ENCODE measurements around the gene C1QL1. TPM values are rescaled to one million over a fixed set of nuclear protein-coding genes. Genes with fewer than 3 reads are reported as not detected.

The C1QL1 gene
- 7.3 TPM for total RNA-seq
- long read RNA-seq, transcript C1QL1-201 (2 exons, 1,295 nt), result major isoform, 22 of 25 reads
- long read RNA-seq, partial matches to known transcripts, result 2 of 25 reads
- long read RNA-seq, other reads (novel, unspliced or antisense), result 1 of 25 reads

DNA sequence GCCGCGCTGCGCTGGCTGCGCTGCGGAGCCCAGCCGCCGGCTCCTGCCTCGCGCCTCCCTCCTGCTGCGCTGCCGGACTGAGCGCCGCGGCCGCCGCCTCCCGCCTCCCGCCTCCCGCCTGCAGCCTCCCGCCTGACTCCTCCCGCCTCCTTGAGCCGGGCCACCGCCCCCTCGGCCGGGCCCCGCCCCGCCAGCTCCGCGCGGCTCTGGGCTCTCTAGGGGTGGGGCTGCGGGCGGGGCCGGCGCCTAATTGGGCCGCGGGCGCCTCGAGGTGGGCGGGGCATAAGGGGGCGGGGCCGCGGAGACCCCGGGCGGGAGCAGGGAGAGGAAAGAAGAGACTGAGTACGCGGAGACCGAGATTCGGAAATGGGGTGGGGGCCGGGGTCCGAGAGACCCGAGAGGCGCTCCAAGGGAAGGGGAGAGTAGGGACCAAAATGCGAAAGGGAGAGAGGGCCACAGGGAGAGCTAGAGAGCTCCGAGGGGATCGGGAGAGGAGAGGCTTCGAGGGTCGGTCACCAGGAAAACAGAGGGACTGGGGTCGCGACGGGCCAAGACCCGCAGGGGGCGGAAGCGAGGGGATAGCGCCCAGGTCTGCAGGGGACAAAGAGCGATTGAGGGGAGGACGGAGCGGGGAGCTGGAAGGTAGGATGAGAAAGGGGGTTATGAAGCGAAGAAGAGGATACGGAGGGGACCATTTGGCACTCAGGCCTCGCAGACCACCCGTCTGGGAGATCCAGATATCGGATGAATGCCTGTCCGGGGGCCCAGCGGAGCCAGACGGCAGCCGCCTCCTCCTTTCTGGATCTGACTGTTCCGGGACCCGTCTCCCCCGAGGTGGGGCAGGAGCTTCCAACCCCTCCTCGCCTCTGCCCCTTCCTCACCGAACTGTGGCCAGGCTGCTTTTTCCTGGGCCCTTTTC, at the start of gene C1QL1:
Gene C1QL1, minus strand, starts transcription at position 79 of the 919 bp plus-strand sequence. CDS start 255 bp downstream, outside the sequence.
- intact Hi-C loops (cut with DNase I), result no loop called here
- DNase-seq (peak; percentile 95), ATAC-seq (ENCODE audit: poor library complexity) (peak; percentile 98)

DNA sequence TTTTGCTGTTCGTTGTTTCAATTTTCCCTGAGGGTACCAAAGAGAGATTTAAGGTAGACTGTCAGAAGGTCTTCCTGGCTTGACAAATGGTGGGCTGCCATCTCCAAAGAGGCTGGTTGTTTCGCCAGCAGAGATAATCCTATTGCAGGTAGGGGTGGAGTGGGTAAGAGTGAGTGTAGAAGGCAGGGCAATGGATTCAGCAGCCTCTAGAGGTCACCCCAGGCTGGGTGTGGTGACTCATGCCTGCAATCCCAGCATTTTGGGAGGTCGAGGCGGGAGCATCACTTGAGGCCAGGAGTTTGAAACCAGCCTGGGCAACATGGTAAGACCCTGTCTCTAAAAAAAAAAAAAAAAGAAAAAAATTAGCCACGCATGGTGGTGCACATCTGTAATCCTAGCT, 48.7 kb upstream of the C1QL1 start:
- ATAC-seq (ENCODE audit: poor library complexity), result no peak
- no peak for DNase-seq
- intact Hi-C loops (cut with DNase I), result no loop called here

DNA sequence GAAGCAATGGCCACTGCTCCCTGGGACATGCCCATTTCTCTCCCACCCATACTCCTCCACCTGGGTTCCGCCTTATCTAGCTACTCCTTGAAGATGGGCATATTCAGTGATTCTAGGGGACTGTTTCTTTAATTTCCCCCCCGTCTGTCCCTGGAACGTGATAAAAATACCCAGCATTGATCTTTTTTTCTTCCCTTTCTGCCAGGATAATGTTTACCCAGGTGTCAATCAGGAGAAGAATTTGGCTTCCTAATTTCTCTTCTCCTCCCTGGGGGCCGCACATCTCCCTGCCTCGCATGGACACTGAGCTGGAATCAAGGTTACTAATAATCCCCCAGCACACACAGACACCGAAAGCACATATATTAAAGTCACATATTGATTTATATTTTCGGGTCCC, 48.1 kb upstream of the C1QL1 start:
- DNase-seq, result no peak
- intact Hi-C loops (cut with DNase I), result no loop called here
- ATAC-seq (ENCODE audit: poor library complexity), result no peak

DNA sequence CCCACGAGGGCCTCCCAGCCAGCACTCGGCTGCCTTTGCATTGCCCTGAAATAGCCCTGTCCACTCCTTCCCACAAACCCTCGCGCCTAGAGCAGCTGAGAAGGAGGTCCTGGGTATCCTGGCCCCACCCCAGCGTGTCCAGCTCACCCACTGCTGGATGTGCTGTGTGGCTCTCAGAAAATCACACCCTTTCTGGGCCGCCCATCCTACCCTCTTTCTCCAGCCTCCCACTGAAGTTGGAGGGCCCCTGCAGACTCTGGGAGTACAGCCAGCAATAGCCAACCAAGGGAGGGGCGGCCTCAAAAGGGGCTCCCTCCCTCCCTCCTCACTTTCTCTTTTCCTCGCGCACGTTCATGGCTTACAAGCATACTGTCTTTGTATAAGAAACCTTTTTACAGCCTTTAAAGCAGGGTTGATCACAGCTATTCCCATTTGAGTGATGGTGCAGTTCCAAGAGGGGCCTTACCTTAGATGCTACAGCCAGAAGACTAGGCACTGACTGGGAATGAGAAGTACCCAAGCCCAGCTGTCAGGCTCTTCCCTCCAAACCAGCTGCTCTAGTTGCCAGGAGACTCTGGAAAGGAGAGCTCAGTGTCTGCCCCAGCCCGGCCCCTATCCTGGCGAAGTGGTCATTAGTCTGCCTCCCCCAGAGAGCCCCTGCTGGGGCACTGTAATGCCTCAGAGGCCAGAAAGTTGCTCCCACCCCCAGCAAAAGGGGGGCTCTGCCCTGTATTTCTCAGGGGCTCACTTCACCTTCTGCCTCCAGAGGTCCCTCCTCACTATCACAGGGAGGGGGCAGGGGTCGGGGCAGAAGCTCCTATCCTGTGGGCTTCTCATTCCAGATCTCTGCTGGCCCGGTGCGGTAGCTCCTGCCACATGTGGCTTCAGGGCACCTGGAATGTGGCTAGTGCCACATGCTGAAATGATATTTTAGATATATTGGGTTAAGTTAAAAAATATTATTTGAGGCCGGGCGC, 45.2 kb upstream of the C1QL1 start:
- DNase-seq (peak; percentile 71), ATAC-seq (ENCODE audit: poor library complexity) (peak; percentile 71)
- intact Hi-C loops (cut with DNase I), result no loop called here

DNA sequence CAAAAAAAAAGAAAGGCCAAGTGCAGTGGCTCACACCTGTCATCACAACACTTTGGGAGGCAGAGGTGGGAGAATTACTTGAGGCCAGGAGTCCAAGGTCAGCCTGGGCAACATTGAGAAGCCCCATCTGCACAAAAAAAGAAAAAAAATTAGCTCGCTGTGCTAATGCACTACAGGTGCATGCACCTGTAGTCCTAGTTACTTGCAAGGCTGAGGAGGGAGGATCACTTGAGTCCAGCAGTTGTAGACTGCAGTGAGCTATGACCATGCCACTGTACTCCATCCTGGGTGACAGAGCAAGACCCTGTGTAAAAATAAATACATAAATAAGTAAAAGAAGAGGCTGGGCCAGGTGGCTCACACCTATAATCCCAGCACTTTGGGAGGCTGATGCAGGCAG, 43.7 kb upstream of the C1QL1 start:
- intact Hi-C loops (cut with DNase I), result no loop called here
- DNase-seq (no peak), ATAC-seq (ENCODE audit: poor library complexity) (no peak)

DNA sequence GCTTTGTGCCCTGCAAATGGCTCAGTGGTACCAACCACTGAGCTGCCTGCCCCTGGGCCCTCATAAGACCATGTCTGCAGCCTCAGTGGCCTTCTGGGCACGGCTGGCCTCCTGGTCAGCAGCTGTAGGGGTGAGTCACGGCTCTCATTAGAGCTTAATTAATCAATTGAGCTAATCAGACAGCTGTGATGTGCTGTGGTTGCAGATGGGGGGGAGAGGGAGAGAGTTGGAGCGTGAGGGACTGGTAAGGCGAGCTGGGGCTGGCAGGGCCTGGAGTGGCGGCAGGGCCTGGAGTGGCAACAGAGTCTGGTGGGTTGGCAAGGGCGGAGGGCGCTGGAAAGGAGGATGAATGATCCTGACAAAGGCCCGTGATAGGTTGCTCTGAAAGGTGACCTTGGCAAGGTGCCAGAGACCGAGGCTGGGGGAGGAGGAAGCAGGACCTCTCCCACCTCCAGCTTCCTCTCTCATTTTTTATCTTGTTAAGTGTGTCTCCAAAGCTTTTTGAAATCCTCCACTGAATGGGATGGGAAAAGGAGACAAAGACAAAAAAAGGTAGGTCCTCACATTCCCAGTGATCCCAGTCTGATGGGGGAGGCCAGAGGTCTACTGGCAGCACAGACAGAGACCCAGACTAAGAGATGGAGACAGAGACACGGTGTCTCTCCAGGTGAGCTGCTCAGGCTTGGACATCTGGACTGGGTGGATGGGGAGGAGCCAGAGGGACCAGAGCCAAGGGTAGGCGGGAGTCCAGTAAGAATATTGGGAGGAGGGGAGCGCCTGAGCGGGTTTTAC, 41.8 kb upstream of the C1QL1 start:
- intact Hi-C loops (cut with DNase I), result no loop called here
- no peak for DNase-seq
- no peak for ATAC-seq (ENCODE audit: poor library complexity)

DNA sequence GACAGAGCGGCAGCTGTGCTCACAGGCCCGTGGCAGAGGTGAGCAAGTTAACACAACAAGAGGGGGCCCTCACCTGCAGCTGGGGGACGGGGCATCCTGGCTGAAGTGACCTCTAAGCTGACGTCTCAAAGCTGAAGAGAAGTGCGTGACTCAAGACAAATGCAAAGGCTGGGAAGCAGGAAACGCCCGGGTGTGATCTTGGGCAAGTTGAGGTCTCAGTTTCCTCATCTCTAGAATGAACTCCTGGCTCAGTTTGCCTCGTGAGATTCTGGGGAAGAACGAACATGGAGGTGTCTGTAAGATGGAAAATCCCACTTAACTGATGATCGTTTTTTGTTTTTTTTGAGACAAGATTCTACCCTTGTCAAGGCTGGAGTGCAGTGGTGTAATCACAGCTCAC, 40.1 kb upstream of the C1QL1 start:
- no peak for ATAC-seq (ENCODE audit: poor library complexity)
- DNase-seq, result no peak
- intact Hi-C loops (cut with DNase I), result no loop called here

DNA sequence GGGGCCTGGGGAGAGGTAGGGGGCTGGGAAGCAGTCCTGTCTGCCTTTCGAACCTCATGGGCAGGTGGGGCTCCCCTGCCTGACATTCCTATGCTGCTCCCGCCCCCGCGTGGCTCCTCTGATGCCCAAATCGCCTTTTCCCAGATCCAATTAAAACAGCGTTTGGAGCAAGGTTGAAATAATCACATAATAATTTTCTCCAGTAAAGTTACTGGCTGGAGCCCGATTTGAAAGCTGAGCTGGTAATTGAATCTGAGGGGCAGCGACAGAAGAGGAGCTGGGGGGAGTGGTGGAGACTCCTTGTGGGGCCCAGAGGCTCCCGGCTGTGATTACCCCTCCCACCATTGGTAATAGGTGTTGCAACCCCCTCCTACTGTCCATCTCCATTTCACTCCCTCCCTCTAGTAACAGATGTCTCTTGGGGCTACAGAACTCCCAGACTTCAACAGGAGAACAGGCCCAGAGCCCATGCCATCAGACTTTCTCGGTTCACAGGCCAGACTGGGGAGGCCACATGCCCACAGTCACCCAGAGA, 38.9 kb upstream of the C1QL1 start:
- DNase-seq (no peak), ATAC-seq (ENCODE audit: poor library complexity) (no peak)
- intact Hi-C loops (cut with DNase I), result no loop called here

DNA sequence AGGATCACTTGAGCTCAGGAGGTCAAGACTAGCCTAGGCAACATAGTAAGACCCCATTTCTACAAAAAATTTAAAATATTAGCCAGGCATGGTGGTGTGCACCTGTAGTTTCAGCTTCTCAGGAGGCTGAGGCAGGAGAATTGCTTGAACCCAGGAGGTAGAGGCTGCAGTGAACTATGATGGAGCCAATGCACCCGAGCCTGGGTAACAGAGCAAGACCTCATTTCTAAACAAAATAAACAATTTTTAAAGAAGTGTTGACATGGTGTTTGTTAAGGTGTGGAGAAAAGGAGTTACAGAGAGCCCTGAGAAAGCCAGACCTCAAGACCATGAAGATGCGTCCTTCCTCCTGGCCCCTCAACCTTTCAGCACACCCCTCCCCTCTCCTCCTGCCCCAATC, 37.6 kb upstream of the C1QL1 start:
- intact Hi-C loops (cut with DNase I), result no loop called here
- ATAC-seq (ENCODE audit: poor library complexity) (no peak), DNase-seq (no peak)

DNA sequence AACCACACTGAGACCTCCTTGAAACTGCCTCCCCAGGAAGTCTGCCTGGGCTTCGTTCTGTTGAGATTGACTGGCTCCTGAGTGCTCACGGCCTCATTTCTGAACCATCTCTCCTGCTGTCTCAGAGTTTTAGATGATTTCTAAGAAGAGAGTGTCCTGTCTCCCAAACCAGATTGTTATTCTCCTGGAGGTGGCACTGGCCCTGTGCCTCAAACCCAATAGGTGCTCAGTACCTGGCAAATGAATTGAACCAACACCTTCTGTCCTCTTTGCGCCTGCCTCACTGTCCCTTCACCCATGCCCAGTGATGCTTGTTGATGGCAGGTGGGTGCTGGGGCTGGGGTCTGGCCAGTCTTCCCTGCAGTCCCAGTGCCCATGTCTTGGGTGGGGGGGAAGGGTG, 36.3 kb upstream of the C1QL1 start:
- ATAC-seq (ENCODE audit: poor library complexity), result no peak
- DNase-seq, result no peak
- intact Hi-C loops (cut with DNase I), result no loop called here

DNA sequence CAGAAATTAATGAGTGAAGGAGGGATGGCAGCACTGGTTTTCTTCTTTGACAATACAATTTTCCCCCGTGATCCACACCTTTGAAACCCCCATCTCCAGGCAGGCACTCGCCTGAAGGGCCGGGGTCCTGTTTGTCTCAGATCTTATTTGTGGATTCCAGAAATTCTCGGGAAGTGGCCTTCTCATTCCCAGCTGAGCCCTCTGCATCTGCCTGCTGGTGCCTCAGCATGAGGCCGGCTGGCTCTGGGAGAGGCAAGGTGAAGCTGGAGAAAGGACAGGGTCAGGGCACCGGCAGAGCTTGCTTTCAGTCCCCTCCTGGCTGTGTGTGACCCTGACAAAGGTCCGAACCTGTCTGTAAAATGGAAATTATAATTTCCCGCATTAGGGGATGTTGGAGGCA, 35.8 kb upstream of the C1QL1 start:
- intact Hi-C loops (cut with DNase I), result no loop called here
- no peak for ATAC-seq (ENCODE audit: poor library complexity)
- DNase-seq, result no peak

DNA sequence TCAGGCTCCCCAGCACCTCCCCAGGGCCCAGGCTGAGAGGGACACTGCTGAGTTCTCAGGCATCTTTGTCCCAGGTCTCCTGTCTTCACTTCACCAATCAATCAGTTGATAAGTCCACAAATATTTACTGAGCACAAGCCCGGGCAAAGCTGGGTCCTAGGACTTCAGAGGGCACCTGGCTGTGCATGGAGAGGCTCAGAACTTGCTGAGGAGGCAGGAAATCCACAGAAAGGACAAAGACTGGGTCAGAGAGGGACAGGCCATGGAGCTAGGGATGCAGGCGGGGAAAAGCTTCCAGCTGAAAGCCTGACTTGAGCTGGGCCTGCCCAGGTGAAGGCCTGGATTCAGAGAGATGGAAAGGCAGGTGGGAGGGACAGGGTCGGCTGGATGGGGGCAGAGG, 33.2 kb upstream of the C1QL1 start:
- no peak for ATAC-seq (ENCODE audit: poor library complexity)
- DNase-seq, result no peak
- intact Hi-C loops (cut with DNase I), result no loop called here

DNA sequence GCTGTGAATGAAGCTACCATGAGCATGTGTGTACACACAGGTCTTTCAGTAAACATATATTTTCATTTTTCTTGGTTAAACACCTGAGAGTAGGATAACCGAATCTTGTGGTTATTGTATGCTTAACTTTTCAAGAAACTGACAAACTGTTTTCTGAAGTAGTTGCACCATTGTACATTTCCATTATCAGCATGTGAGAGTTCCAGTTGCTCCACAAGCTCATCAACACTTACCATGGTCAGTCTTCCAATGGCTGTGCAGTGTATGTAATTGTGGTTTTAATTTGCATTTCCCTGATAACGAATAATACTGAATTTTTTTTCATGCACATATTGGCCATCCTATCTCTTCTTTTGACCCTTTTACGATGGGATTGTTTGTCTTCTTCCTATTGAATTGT, 31.3 kb upstream of the C1QL1 start:
- no peak for ATAC-seq (ENCODE audit: poor library complexity)
- DNase-seq, result no peak
- intact Hi-C loops (cut with DNase I), result no loop called here

DNA sequence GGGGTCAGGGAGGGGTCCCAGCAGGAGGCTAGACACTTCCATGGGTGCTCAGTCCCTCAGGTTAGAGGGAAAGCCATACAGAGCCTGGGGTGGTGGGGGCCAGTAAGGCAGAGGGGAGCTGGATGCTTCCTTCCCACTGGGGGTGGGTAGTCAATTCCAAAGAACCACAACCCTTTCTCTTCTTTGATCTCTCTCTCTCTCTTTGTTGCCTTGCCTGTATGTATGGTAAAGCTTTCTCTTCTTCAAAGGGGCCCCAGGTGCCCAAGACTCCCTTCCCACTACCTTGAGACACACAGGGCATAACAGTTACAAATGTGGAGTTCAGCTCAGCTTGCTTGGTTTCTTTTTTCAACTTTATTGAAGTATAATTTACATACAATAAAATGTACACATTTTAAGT, 30.5 kb upstream of the C1QL1 start:
- ATAC-seq (ENCODE audit: poor library complexity) (no peak), DNase-seq (no peak)
- intact Hi-C loops (cut with DNase I), result no loop called here

DNA sequence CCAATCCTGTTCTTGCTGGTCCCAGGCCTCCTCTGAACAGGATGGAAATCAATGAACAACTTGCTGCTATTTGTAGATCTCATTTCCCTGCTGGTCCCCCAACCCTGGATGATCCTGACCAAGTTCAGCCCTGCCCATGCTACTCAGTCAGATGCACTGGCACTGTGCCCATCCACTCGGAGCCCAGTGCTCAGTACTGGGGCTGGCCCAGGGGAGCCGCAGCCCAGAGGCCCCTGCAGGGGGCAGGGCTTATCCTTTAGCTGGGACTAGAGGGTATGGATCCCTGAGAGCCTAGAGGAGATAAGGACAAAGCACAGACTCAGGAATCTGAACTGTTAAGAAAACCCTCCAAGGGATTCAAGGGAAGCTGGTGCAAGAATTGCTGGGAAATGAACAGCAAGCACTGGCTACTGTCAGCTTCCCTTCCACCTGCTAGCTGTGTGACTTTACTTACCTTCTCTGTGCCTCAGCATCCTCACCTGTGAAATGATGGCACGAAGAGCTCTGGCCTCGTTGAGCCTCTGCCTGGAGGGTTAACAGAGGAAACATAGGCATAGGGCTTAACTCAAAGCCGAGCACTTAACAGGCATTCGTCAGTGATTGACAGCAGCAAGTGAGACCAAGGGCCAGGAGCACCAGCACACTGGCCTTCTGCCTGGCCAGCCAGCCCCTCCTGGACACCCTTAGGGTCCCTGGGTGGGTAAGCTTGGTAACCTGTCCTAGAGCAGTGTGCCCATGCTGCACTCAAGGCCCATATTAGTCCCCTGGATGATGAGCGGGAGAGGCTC, 29.8 kb upstream of the C1QL1 start:
- peak; percentile 60 for DNase-seq
- ATAC-seq (ENCODE audit: poor library complexity), result peak; percentile 71
- intact Hi-C loops (cut with DNase I), result no loop called here

DNA sequence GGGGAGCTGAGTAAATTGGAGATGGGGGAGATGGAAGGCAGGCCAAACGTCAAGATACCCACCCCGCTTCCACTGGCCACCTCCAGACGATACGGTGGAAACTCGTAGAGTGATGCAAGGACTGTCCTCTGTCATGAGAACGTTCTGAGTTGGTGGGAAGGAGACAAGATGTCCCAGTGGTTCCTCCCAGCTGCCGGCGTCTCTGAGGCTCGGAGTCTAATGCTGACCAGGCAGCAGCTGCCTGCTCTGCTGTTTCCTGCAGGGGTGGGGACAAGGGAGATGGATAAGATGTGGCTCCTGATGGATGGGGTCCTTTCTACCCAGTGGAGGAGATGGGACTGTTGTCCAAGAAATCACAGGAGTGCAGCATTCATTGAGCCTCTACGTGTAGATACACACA, 28.2 kb upstream of the C1QL1 start:
- DNase-seq, result no peak
- ATAC-seq (ENCODE audit: poor library complexity), result no peak
- intact Hi-C loops (cut with DNase I), result no loop called here

DNA sequence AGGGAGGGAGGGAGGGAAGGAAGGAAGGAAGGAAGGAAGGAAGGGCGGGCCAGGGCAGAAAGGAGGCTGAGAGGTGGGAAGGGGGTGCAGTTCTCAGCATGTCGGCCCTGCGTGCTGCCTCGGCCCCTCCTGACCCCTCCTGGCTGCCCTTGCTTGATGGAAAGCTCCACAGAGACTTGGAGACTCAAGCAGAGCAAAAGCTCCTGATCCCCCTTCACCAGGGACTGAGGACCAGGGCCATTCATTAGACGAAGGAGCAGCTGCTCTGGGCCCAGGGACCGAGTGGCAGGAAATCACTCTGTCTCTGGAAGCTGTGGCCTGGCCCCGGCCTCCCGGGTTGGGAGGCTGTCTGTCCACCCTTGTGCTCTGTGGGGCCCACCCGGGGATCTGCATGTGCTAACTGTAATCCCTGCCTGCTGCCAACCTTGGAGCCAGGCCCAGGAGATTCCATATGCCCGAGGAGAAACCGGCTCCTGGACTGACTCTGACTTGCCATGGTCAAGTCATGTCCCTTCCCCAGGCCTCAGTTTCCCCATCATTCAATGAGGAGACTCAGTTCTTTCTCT, 27.4 kb upstream of the C1QL1 start:
- intact Hi-C loops (cut with DNase I), result no loop called here
- DNase-seq, result peak; percentile 66
- ATAC-seq (ENCODE audit: poor library complexity), result peak; percentile 78
